SK-N-SH (cell line): Measurements from ENCODE around the gene SZT2. TPM values are rescaled to one million over a fixed set of nuclear protein-coding genes. Genes with fewer than 3 reads are reported as not detected.
A peak's percentile ranks its signal among the peaks of the same experiment; 100 is the strongest.
"Not testable (repeated sequence)": the region's sequence is repeated elsewhere in the genome, so short reads cannot be mapped to it uniquely, and the experiment has no call there.

Experiments used
- CTCF ChIA-PET: fragments of 300-600, 350-600 bp; formaldehyde crosslinking; extraction: SDS; loops from one replicate; lab custom pipeline; 2021; lab: Yijun Ruan, JAX
- POLR2A ChIA-PET: fragments of 350-600 bp; sonication (Branson Sonifier 250); formaldehyde crosslinking; extraction: SDS; loops from one replicate; lab custom pipeline; 2020; ENCODE audit warnings: antibody characterized with exemption, inconsistent platforms; lab: Yijun Ruan, JAX
- DNase-seq: peaks from one replicate; pipeline ENCODE4 v3.0.0; 2012
- H2AFZ ChIP-seq: fragments of 200-600 bp; sonication (generic); 2 replicates; pipeline ENCODE4 v1.8.1; 2016; ENCODE audit warnings: antibody characterized with exemption, mild to moderate bottlenecking, low read depth
- H3F3A ChIP-seq: fragments of 200-600 bp; sonication (generic); replicated peaks from 2 replicates; pipeline ENCODE3; 2016; ENCODE audit warnings: antibody characterized with exemption, mild to moderate bottlenecking; ENCODE audit not compliant: insufficient read depth
- H3K27ac ChIP-seq, 2 experiments: fragments of 200-500 bp in 1 of 2; fragments of 200-600 bp in 1 of 2; sonication (Bioruptor generic) in 1 of 2; sonication (generic), shearing (Covaris generic) in 1 of 2; 2 replicates each; pipeline versions ENCODE4 v1.5.1 to v1.6.1; 2014 to 2016; ENCODE audit warnings: low read depth in 2 of 2, inconsistent platforms in 1 of 2, low read length in 1 of 2, mild to moderate bottlenecking in 1 of 2, mixed read lengths in 1 of 2
- H3K27me3 ChIP-seq: fragments of 200-600 bp; sonication (generic), shearing (Covaris generic); 2 replicates; pipeline ENCODE4 v1.6.1; 2016; ENCODE audit warnings: mixed run types; ENCODE audit not compliant: insufficient read depth
- H3K36me3 ChIP-seq, 2 experiments: fragments of 200-500 bp in 1 of 2; fragments of 200-600 bp in 1 of 2; sonication (Bioruptor generic) in 1 of 2; sonication (generic) in 1 of 2; replicated peaks in 1 of 2; 2 replicates each; pipeline versions ENCODE3 to v1.5.1; 2014 to 2016; ENCODE audit warnings: low read length in 1 of 2, mild to moderate bottlenecking in 1 of 2; ENCODE audit not compliant: insufficient read depth in 2 of 2, control insufficient read depth in 1 of 2
- H3K4me1 ChIP-seq, 2 experiments: fragments of 200-500 bp in 1 of 2; fragments of 200-600 bp in 1 of 2; sonication (Bioruptor generic) in 1 of 2; sonication (generic), shearing (Covaris generic) in 1 of 2; 2 replicates each; pipeline versions ENCODE4 v1.5.1 to v1.6.1; 2014 to 2016; ENCODE audit warnings: low read depth in 1 of 2, low read length in 1 of 2, mixed run types in 1 of 2; ENCODE audit not compliant: insufficient read depth in 2 of 2, control insufficient read depth in 1 of 2
- H3K4me2 ChIP-seq: fragments of 200-600 bp; sonication (generic), shearing (Covaris generic); 2 replicates; pipeline ENCODE4 v1.6.1; 2017; ENCODE audit warnings: mixed run types
- H3K4me3 ChIP-seq, 2 experiments: fragments of 200-500 bp in 1 of 2; fragments of 200-600 bp in 1 of 2; sonication (Bioruptor generic) in 1 of 2; sonication (generic), shearing (Covaris generic) in 1 of 2; 2 replicates each; pipeline versions ENCODE4 v1.5.1 to v1.8.1; 2014 to 2016; ENCODE audit warnings: low read depth in 2 of 2, inconsistent platforms in 1 of 2, low read length in 1 of 2, mild to moderate bottlenecking in 1 of 2, mixed read lengths in 1 of 2, moderate library complexity in 1 of 2
- H3K79me2 ChIP-seq: fragments of 200-600 bp; sonication (generic); 2 replicates; pipeline ENCODE4 v1.8.1; 2017; ENCODE audit warnings: mild to moderate bottlenecking; ENCODE audit not compliant: insufficient read depth
- H3K9ac ChIP-seq: fragments of 200-600 bp; sonication (generic); 2 replicates; pipeline ENCODE4 v1.6.1; 2017; ENCODE audit warnings: mixed run types
- H3K9me2 ChIP-seq: fragments of 200-600 bp; sonication (generic); 2 replicates; pipeline ENCODE4 v1.6.1; 2017; ENCODE audit warnings: mixed run types
- H3K9me3 ChIP-seq: fragments of 200-600 bp; sonication (generic); 2 replicates; pipeline ENCODE4 v1.6.1; 2017; ENCODE audit warnings: mixed run types, mild to moderate bottlenecking, moderate library complexity
- H4K20me1 ChIP-seq: fragments of 200-600 bp; sonication (generic); 2 replicates; pipeline ENCODE4 v1.6.1; 2017; ENCODE audit warnings: mild to moderate bottlenecking, mixed run types; ENCODE audit not compliant: insufficient read depth
- CHD2 ChIP-seq: fragments of 150-350 bp; IDR thresholded peaks from 2 replicates; pipeline ENCODE4 v1.6.1; 2018; ENCODE audit warnings: low read length; ENCODE audit not compliant: partially characterized antibody
- CTCF ChIP-seq: fragments of 200-600 bp; sonication (generic); IDR thresholded peaks from 2 replicates; pipeline ENCODE4 v1.6.1; 2017; ENCODE audit warnings: antibody characterized with exemption, mild to moderate bottlenecking, moderate library complexity
- ELF1 ChIP-seq: IDR thresholded peaks from 2 replicates; pipeline ENCODE4 v1.4.0; 2012
- EZH2phosphoT487 ChIP-seq: fragments of 200-600 bp; sonication (generic); IDR thresholded peaks from 2 replicates; pipeline ENCODE4 v1.6.1; 2017; ENCODE audit warnings: low read depth, mixed run types, mild to moderate bottlenecking, antibody characterized with exemption, moderate library complexity, borderline replicate concordance
- FOXJ3 ChIP-seq: sonication (generic); formaldehyde crosslinking; IDR thresholded peaks from 2 replicates; pipeline ENCODE4 v1.5.1; 2020; ENCODE audit warnings: mild to moderate bottlenecking, missing genetic modification reagents
- GATA2 ChIP-seq: sonication (generic); formaldehyde crosslinking; IDR thresholded peaks from 2 replicates; pipeline ENCODE4 v1.5.0; 2020; ENCODE audit warnings: mild to moderate bottlenecking, missing genetic modification reagents
- JUND ChIP-seq: IDR thresholded peaks from 2 replicates; pipeline ENCODE4 v1.4.0; 2012
- NFIC ChIP-seq: IDR thresholded peaks from 2 replicates; pipeline ENCODE4 v1.4.0; 2012; ENCODE audit warnings: borderline replicate concordance
- NRF1 ChIP-seq: IDR thresholded peaks from 2 replicates; pipeline ENCODE4 v1.6.1; 2012; ENCODE audit warnings: low read depth, mild to moderate bottlenecking, low read length
- POLR2AphosphoS5 ChIP-seq: IDR thresholded peaks from 2 replicates; pipeline ENCODE4 v1.6.1; 2012; ENCODE audit warnings: low read depth, low read length
- RCOR1 ChIP-seq: fragments of 150-350 bp; IDR thresholded peaks from 2 replicates; pipeline ENCODE4 v1.6.1; 2017; ENCODE audit warnings: antibody characterized with exemption, low read length
- RFX5 ChIP-seq: IDR thresholded peaks from 2 replicates; pipeline ENCODE4 v1.6.1; 2012; ENCODE audit warnings: mild to moderate bottlenecking, improper control_type of control experiment, low read length
- RXRA ChIP-seq: IDR thresholded peaks from 2 replicates; pipeline ENCODE4 v1.4.0; 2012; ENCODE audit warnings: low read depth, mild to moderate bottlenecking, borderline replicate concordance
- SIN3A ChIP-seq: IDR thresholded peaks from 2 replicates; pipeline ENCODE4 v1.6.1; 2012; ENCODE audit warnings: low read depth, mild to moderate bottlenecking, low read length, moderate library complexity, borderline replicate concordance
- TAF1 ChIP-seq: IDR thresholded peaks from 2 replicates; pipeline ENCODE4 v1.6.1; 2012; ENCODE audit warnings: low read depth, mild to moderate bottlenecking, low read length, moderate library complexity, borderline replicate concordance
- TEAD4 ChIP-seq: IDR thresholded peaks from 2 replicates; pipeline ENCODE4 v1.4.0; 2012; ENCODE audit warnings: mild to moderate bottlenecking, borderline replicate concordance; ENCODE audit not compliant: insufficient read depth
- ZBTB33 ChIP-seq: IDR thresholded peaks from 2 replicates; pipeline ENCODE4 v1.4.0; 2012; ENCODE audit warnings: low read depth, borderline replicate concordance
- WGBS: methylation state at CpG from one replicate; pipeline ENCODE4 v1.1.6; 2017; ENCODE audit warnings: low lambda C conversion rate; 5-methylcytosine and 5-hydroxymethylcytosine counted together
- polyA plus RNA-seq, 3 experiments: library from polyadenylated mRNA; depleted of rRNA; stranded (reverse); fragments of >200 nt; gene quantifications; 2 replicates each; pipeline ENCODE4 v1.2.3, GENCODE V29; 2012

The SZT2 gene
- polyA plus RNA-seq, 1 of the 3 experiments (the other 2 are of a cell fraction), result 12.9 TPM

GRCh38 chr1:43368646-43369020, 21.1 kb upstream of the SZT2 start:
- H3K4me2 ChIP-seq, result peak overlapping the region; percentile 81
- no peaks in the 10 kb centered on the region for H3K9me3 ChIP-seq
- peaks cover 43% of the 10 kb centered on the region for H3F3A ChIP-seq
- H3K4me1 ChIP-seq, result peaks cover 13 to 21% of the 10 kb centered on the region in 2 experiments; a peak in 3 of 4 replicates
- H3K9ac ChIP-seq, result peak overlapping the region; percentile 75
- no peaks in the 10 kb centered on the region for H4K20me1 ChIP-seq
- H3K36me3 ChIP-seq, result peaks cover 18 to 27% of the 10 kb centered on the region in 2 experiments
- no peaks in the 10 kb centered on the region for H3K9me2 ChIP-seq
- TF ChIP-seq RFX5, result no peak
- no peak for TF ChIP-seq GATA2 (CRISPR knock-in tag)
- TF ChIP-seq JUND, result no peak
- TF ChIP-seq TAF1, result no peak
- TF ChIP-seq SIN3A, result no peak
- no peak for TF ChIP-seq FOXJ3 (CRISPR knock-in tag)
- TF ChIP-seq NRF1, result no peak
- TF ChIP-seq RXRA, result no peak
- TF ChIP-seq, all 33 proteins: peak for 0
- H3K27me3 ChIP-seq, result no peaks in the 10 kb centered on the region
- POLR2A ChIA-PET, result interaction anchor here (0.8 to 1.8 kb wide), 3 partner anchors 10 to 14 kb away, joined by 3 to 8 read pairs (median 3); partner anchors contain the start of gene CDC20
- H3K4me3 ChIP-seq, result peak overlapping the region; percentile 66 to 73
- H2AFZ ChIP-seq, result 0 out of 2 replicates have a peak overlapping the region, but pooled peaks have one; percentile 19
- CTCF ChIA-PET, result interaction anchor here (0.8 to 1.7 kb wide), 5 partner anchors 8 to 142 kb away, joined by 3 to 9 read pairs (median 4); partner anchors contain the start of gene CDC20
- no peak for DNase-seq
- WGBS, result 1% methylated on average over 5 of the region's 6 CpGs
- H3K27ac ChIP-seq, result peak overlapping the region; percentile 74 to 92
- H3K79me2 ChIP-seq, result peaks cover 66% of the 10 kb centered on the region

GRCh38 chr1:43369779-43370178, 19.9 kb upstream of the SZT2 start:
- H4K20me1 ChIP-seq, H3K4me3 ChIP-seq, H3K9me2 ChIP-seq, H3K9ac ChIP-seq, POLR2A ChIA-PET, H3K9me3 ChIP-seq, DNase-seq, H2AFZ ChIP-seq, H3K27ac ChIP-seq, H3K4me2 ChIP-seq, H3K27me3 ChIP-seq: not testable (repeated sequence)
- H3F3A ChIP-seq, result peaks cover 40% of the 10 kb centered on the region
- 97% methylated on average over 6 of the region's 6 CpGs for WGBS
- peaks cover 13 to 27% of the 10 kb centered on the region in 2 experiments; a peak in 3 of 4 replicates for H3K4me1 ChIP-seq
- peaks cover 67% of the 10 kb centered on the region for H3K79me2 ChIP-seq
- CTCF ChIA-PET, result interaction anchor here (0.7 to 1.1 kb wide), 2 partner anchors 10 to 14 kb away, joined by 3 read pairs; no protein-coding TSS in a partner anchor
- peaks cover 6 to 15% of the 10 kb centered on the region in 2 experiments for H3K36me3 ChIP-seq

GRCh38 chr1:43370564-43370963, 19.1 kb upstream of the SZT2 start:
- POLR2A ChIA-PET, result interaction anchor here (0.6 kb wide), 1 partner anchor 115 kb away, joined by 4 read pairs; no protein-coding TSS in a partner anchor
- CTCF ChIA-PET, result interaction anchor here (1.8 kb wide), 1 partner anchor 144 kb away, joined by 4 read pairs; no protein-coding TSS in a partner anchor
- TF ChIP-seq TEAD4, result no peak
- no peak for TF ChIP-seq NFIC
- no peak for TF ChIP-seq CTCF
- TF ChIP-seq FOXJ3 (CRISPR knock-in tag), result no peak
- no peak for TF ChIP-seq RFX5
- TF ChIP-seq CHD2, result no peak
- no peak for TF ChIP-seq EZH2phosphoT487
- no peak for TF ChIP-seq ZBTB33
- TF ChIP-seq RCOR1, result no peak
- TF ChIP-seq ELF1, result no peak
- no peak for TF ChIP-seq POLR2AphosphoS5

More at GRCh38 chr1:43370564-43370963, 19.1 kb upstream of the SZT2 start:
- H3K4me2 ChIP-seq, result no peak overlapping the region
- no peak overlapping the region for H3K4me3 ChIP-seq
- H4K20me1 ChIP-seq, result no peaks in the 10 kb centered on the region
- DNase-seq, result no peak
- peaks cover 0 to 9% of the 10 kb centered on the region in 2 experiments for H3K36me3 ChIP-seq
- H3F3A ChIP-seq, result peaks cover 40% of the 10 kb centered on the region
- no peak overlapping the region for H3K9ac ChIP-seq
- H3K4me1 ChIP-seq, result peaks cover 13 to 27% of the 10 kb centered on the region in 2 experiments; a peak in 3 of 4 replicates
- WGBS, result 98% methylated on average over 4 of the region's 4 CpGs
- H2AFZ ChIP-seq, result no peak overlapping the region
- no peaks in the 10 kb centered on the region for H3K9me3 ChIP-seq
- no peak overlapping the region for H3K27ac ChIP-seq
- H3K79me2 ChIP-seq, result peaks cover 59% of the 10 kb centered on the region
- H3K9me2 ChIP-seq, result no peaks in the 10 kb centered on the region
- H3K27me3 ChIP-seq, result no peaks in the 10 kb centered on the region
